HepG2 (cell line): ENCODE results near the gene SNPH. TPM values are rescaled to one million over a fixed set of nuclear protein-coding genes. Genes with fewer than 3 reads are reported as not detected.

ENCODE experiments used
- CBX2 ChIP-seq, 2 experiments: fragments of 200-600 bp in 1 of 2; sonication (generic); formaldehyde crosslinking in 1 of 2; IDR thresholded peaks; 2 replicates each; pipeline versions ENCODE4 v1.7.0 to v1.8.1; 2018 to 2022; ENCODE audit warnings: low read depth in 2 of 2, low read length in 1 of 2, mild to moderate bottlenecking in 1 of 2, missing genetic modification reagents in 1 of 2
- FOXO1 ChIP-seq: sonication (generic); formaldehyde crosslinking; IDR thresholded peaks from 2 replicates; pipeline ENCODE4 v1.4.0; 2020; ENCODE audit warnings: missing genetic modification reagents
- FOXP1 ChIP-seq, 2 experiments: fragments of 450-650 bp in 1 of 2; IDR thresholded peaks; 2 replicates each; pipeline ENCODE4 v1.6.1; 2017 to 2018; ENCODE audit warnings: antibody characterized with exemption in 1 of 2
- HDAC1 ChIP-seq: sonication (generic); formaldehyde crosslinking; IDR thresholded peaks from 2 replicates; pipeline ENCODE4 v1.5.1; 2020; ENCODE audit warnings: mild to moderate bottlenecking, missing genetic modification reagents
- HNRNPL ChIP-seq: fragments of 200-400 bp; formaldehyde crosslinking; IDR thresholded peaks from 2 replicates; pipeline ENCODE4 v1.6.1; 2017; ENCODE audit warnings: mild to moderate bottlenecking, low read depth, low read length
- KDM2A ChIP-seq: sonication (generic); formaldehyde crosslinking; IDR thresholded peaks from 2 replicates; pipeline ENCODE4 v1.4.0; 2020; ENCODE audit warnings: low read depth, missing genetic modification reagents, borderline replicate concordance
- KLF9 ChIP-seq: IDR thresholded peaks from 2 replicates; pipeline ENCODE4 v1.6.1; 2016; ENCODE audit warnings: low read depth
- MED1 ChIP-seq: sonication (generic); formaldehyde crosslinking; IDR thresholded peaks from 2 replicates; pipeline ENCODE4 v1.4.0; 2020; ENCODE audit warnings: missing genetic modification reagents
- NPAS2 ChIP-seq: sonication (generic); formaldehyde crosslinking; IDR thresholded peaks from 2 replicates; pipeline ENCODE4 v1.8.0; 2022; ENCODE audit warnings: mild to moderate bottlenecking, missing genetic modification reagents, borderline replicate concordance
- PHF21A ChIP-seq: sonication (generic); formaldehyde crosslinking; IDR thresholded peaks from 2 replicates; pipeline ENCODE4 v1.5.0; 2020; ENCODE audit warnings: mild to moderate bottlenecking, missing genetic modification reagents
- RARA ChIP-seq: IDR thresholded peaks from 2 replicates; pipeline ENCODE4 v1.6.1; 2016; ENCODE audit warnings: missing genetic modification reagents, missing compliant biosample characterization
- RFX3 ChIP-seq: IDR thresholded peaks from 2 replicates; pipeline ENCODE4 v1.6.1; 2016; ENCODE audit warnings: missing biosample characterization, missing genetic modification reagents
- RNF219 ChIP-seq: sonication (generic); formaldehyde crosslinking; IDR thresholded peaks from 2 replicates; pipeline ENCODE4 v1.5.0; 2020; ENCODE audit warnings: mild to moderate bottlenecking, missing genetic modification reagents
- SNAI1 ChIP-seq: sonication (generic); formaldehyde crosslinking; IDR thresholded peaks from 2 replicates; pipeline ENCODE4 v1.5.0; 2020; ENCODE audit warnings: mild to moderate bottlenecking, missing genetic modification reagents, borderline replicate concordance
- TRIM22 ChIP-seq: fragments of 450-650 bp; IDR thresholded peaks from 2 replicates; pipeline ENCODE4 v1.6.1; 2017
- WIZ ChIP-seq: sonication (generic); formaldehyde crosslinking; IDR thresholded peaks from 2 replicates; pipeline ENCODE4 v1.5.1; 2020; ENCODE audit warnings: mild to moderate bottlenecking, missing genetic modification reagents
- ZFP91 ChIP-seq: sonication (generic); formaldehyde crosslinking; IDR thresholded peaks from 2 replicates; pipeline ENCODE4 v1.9.0; 2022; ENCODE audit warnings: missing genetic modification reagents, mild to moderate bottlenecking, borderline replicate concordance
- ZNF251 ChIP-seq: sonication (generic); formaldehyde crosslinking; IDR thresholded peaks from 2 replicates; pipeline ENCODE4 v1.9.0; 2021; ENCODE audit warnings: mild to moderate bottlenecking, missing genetic modification reagents
- ZNF281 ChIP-seq: sonication (generic); formaldehyde crosslinking; IDR thresholded peaks from 2 replicates; pipeline ENCODE4 v1.4.0; 2020; ENCODE audit warnings: missing genetic modification reagents, borderline replicate concordance
- ZNF546 ChIP-seq: sonication (generic); formaldehyde crosslinking; conservative IDR thresholded peaks from 2 replicates; pipeline ENCODE4 v1.8.1; 2023; ENCODE audit warnings: mild to moderate bottlenecking, missing genetic modification reagents
- ZNF780A ChIP-seq: sonication (generic); formaldehyde crosslinking; IDR thresholded peaks from 2 replicates; pipeline ENCODE4 v1.8.0; 2022; ENCODE audit warnings: mild to moderate bottlenecking, missing genetic modification reagents, moderate library complexity
- polyA plus RNA-seq, 8 experiments: library from polyadenylated mRNA; depleted of rRNA in 3 of 8; stranded (reverse) in 7 of 8; unstranded in 1 of 8; fragments of >200 nt; fragmentation: Illumina TruSeq in 4 of 8; extraction: Trizol in 4 of 8; gene quantifications; 2 replicates each; pipeline versions ENCODE4 v1.2.1 to v1.2.3, GENCODE V29; 2011 to 2016; ENCODE audit warnings: low read depth in 4 of 8, missing spikeins in 1 of 8, mixed read lengths in 1 of 8; ENCODE audit not compliant: insufficient read depth in 1 of 8
- total RNA-seq, 5 experiments: library from RNA; depleted of rRNA; stranded (reverse); fragments of >200 nt; fragmentation: Illumina TruSeq; extraction: Trizol; gene quantifications; 2 replicates each; pipeline ENCODE4 v1.2.3, GENCODE V29; 2016; ENCODE audit warnings: low read depth in 1 of 5

The SNPH gene
- total and polyA plus RNA-seq, 2 of the 13 experiments (the other 11 are each of a cell fraction or from before 2014, with no cell fraction given): 0.09 TPM; not detected in 1

GRCh38 chr20:1327827-1328679, 62.0 kb downstream of the SNPH start (continued):
- TF ChIP-seq RNF219: no peak
- TF ChIP-seq NPAS2 (CRISPR knock-in tag): no peak
- peak; percentile 52; the same call in 1 of the 2 replicates for TF ChIP-seq KDM2A
- peak; percentile 62; the same call in 1 of the 2 replicates for TF ChIP-seq ZNF546 (CRISPR knock-in tag)
- peak; percentile 89 for TF ChIP-seq ZNF281 (CRISPR knock-in tag)
- peak; percentile 20; the same call in 1 of the 2 replicates for TF ChIP-seq ZFP91
- peak; percentile 75 for TF ChIP-seq MED1 (CRISPR knock-in tag)
- no peak for TF ChIP-seq RFX3
- no peak for TF ChIP-seq FOXP1 (IDR thresholded peaks at IDR 0.05)
- TF ChIP-seq FOXP1 (CRISPR knock-in tag; IDR thresholded peaks at IDR 0.05): peak; percentile 8; the same call in 1 of the 2 replicates
- TF ChIP-seq SNAI1 (CRISPR knock-in tag): no peak
- peak; percentile 70; the same call in 1 of the 2 replicates for TF ChIP-seq FOXO1 (CRISPR knock-in tag)
- TF ChIP-seq HDAC1 (CRISPR knock-in tag): peak; percentile 68; the same call in 1 of the 2 replicates
- 0 out of 2 replicates have a peak, but pooled peaks have one; percentile 35 for TF ChIP-seq KLF9 (CRISPR knock-in tag)
- TF ChIP-seq ZNF251 (CRISPR knock-in tag): 0 out of 2 replicates have a peak, but pooled peaks have one; percentile 68
- TF ChIP-seq RARA (CRISPR knock-in tag): peak; percentile 91
- no peak for TF ChIP-seq TRIM22
- TF ChIP-seq ZNF780A (CRISPR knock-in tag): no peak
- peak; percentile 89; the same call in 1 of the 2 replicates for TF ChIP-seq WIZ (CRISPR knock-in tag)
- no peak for TF ChIP-seq CBX2 (IDR thresholded peaks at IDR 0.05; ENCODE audit: low read depth, low read length)
- no peak for TF ChIP-seq CBX2 (CRISPR knock-in tag; IDR thresholded peaks at IDR 0.05; ENCODE audit: low read depth)
- TF ChIP-seq HNRNPL: no peak
- TF ChIP-seq PHF21A: peak; percentile 84
